B cell (primary cell): ENCODE measurements around the gene ARMC9.

ENCODE experiments used
- CTCF ChIP-seq: fragments of 200-600 bp; IDR thresholded peaks from one replicate; pipeline ENCODE4 v1.8.0; 2022; ENCODE audit warnings: antibody characterized with exemption, mild to moderate bottlenecking
- EZH2 ChIP-seq: IDR thresholded peaks from 2 replicates; pipeline ENCODE4 v1.6.1; 2012; ENCODE audit warnings: borderline replicate concordance, low read depth, mild to moderate bottlenecking, moderate library complexity, low read length; ENCODE audit not compliant: insufficient read depth, poor library complexity, severe bottlenecking

- no peak for TF ChIP-seq EZH2
- no peak for TF ChIP-seq CTCF
Measured at GRCh38 chr2:231239751-231240150, 41.3 kb downstream of the ARMC9 start.
